Measurements from ENCODE around the gene CPNE8. TPM values are rescaled to one million over a fixed set of nuclear protein-coding genes. Genes with fewer than 3 reads are reported as not detected.

The CPNE8 gene
- total RNA-seq, 3 donors from 2014 or later: 11.3 to 29.8 (median 28.3) TPM

DNA sequence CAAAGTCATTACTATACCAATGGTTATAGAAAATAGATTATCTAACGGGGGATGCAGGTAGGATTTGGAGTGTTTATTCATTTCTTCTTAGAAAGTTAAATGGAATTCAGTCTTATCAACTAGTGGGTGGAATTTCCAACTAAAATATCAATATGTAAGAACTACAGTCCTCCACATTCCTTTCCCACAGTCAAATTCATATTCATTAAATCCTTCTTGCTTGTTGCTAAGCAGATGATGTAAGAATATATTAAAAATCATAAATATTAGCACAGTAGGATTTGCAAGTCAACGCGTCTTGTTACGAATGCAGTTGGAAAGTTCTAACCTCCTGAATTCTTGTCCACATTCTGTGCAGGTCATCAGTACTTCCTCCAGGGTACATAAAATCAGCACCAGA is 259.2 kb downstream of the CPNE8 start:
- DNase-seq (ENCODE audit: low spot score in 2 of 2): no peak
- intact Hi-C loops (cut with DNase I; ENCODE audit: low total_unique reads): no loop called here

GRCh38 chr12:38639625-38640024 is 265.8 kb downstream of the CPNE8 start:
- Histone ChIP-seq H3K4me1 (no peaks in the 10 kb centered on the region), H3K27me3 (no peaks in the 10 kb centered on the region), H3K36me3 (no peaks in the 10 kb centered on the region), H3K4me3 (no peak overlapping the region), H3K27ac (no peak overlapping the region), H3K9me3 (no peaks in the 10 kb centered on the region)
- DNase-seq (ENCODE audit: low spot score in 2 of 2): no peak
- intact Hi-C loops (cut with DNase I; ENCODE audit: low total_unique reads): no loop called here
- no peak for TF ChIP-seq POLR2AphosphoS5 (IDR thresholded peaks at IDR 0.05)
- TF ChIP-seq CTCF (IDR thresholded peaks at IDR 0.05): no peak
- no peak for TF ChIP-seq POLR2A (IDR thresholded peaks at IDR 0.05)

More for the DNA sequence above, 259.2 kb downstream of the CPNE8 start:
- Histone ChIP-seq H3K9me3 (no peaks in the 10 kb centered on the region), H3K27me3 (no peaks in the 10 kb centered on the region), H3K4me1 (no peaks in the 10 kb centered on the region), H3K36me3 (no peaks in the 10 kb centered on the region), H3K4me3 (no peak overlapping the region), H3K27ac (no peak overlapping the region)
- TF ChIP-seq POLR2AphosphoS5 (IDR thresholded peaks at IDR 0.05) (no peak), CTCF (IDR thresholded peaks at IDR 0.05) (no peak), POLR2A (IDR thresholded peaks at IDR 0.05) (no peak)

DNA sequence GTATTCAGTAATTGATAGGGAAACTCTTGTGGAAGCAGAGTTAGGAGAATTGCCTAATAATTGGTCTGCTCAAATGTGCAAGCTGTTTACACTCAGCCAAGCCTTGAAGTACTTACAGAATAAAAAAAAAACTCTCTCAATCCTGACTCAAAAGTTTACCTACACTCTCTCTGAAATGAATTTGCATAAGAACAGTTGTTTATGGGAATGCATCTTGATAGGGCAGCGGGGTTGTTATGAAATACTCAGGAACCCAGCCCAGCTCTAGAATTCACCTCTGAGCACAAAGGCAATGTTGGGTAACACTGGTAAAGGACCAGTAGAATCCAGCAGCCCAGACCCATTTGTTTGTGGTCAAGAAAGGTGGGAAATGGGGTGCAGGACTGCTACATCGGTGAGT is 267.0 kb downstream of the CPNE8 start:
- intact Hi-C loops (cut with DNase I; ENCODE audit: low total_unique reads): no loop called here

GRCh38 chr12:38633511-38633910 is 271.9 kb downstream of the CPNE8 start:
- Histone ChIP-seq H3K4me1 (no peaks in the 10 kb centered on the region), H3K4me3 (no peak overlapping the region), H3K9me3 (no peaks in the 10 kb centered on the region), H3K27ac (no peak overlapping the region), H3K27me3 (no peaks in the 10 kb centered on the region), H3K36me3 (no peaks in the 10 kb centered on the region)
- DNase-seq (ENCODE audit: low spot score in 2 of 2): no peak
- TF ChIP-seq POLR2A (IDR thresholded peaks at IDR 0.05) (no peak), CTCF (IDR thresholded peaks at IDR 0.05) (no peak), POLR2AphosphoS5 (IDR thresholded peaks at IDR 0.05) (no peak)
- intact Hi-C loops (cut with DNase I; ENCODE audit: low total_unique reads): no loop called here

More for the DNA sequence above, 267.0 kb downstream of the CPNE8 start:
- Histone ChIP-seq H3K9me3 (no peaks in the 10 kb centered on the region), H3K4me1 (no peaks in the 10 kb centered on the region), H3K4me3 (no peak overlapping the region), H3K27ac (no peak overlapping the region), H3K36me3 (no peaks in the 10 kb centered on the region), H3K27me3 (no peaks in the 10 kb centered on the region)
- no peak for DNase-seq (ENCODE audit: low spot score in 2 of 2)
- TF ChIP-seq POLR2A (IDR thresholded peaks at IDR 0.05): no peak
- no peak for TF ChIP-seq POLR2AphosphoS5 (IDR thresholded peaks at IDR 0.05)
- TF ChIP-seq CTCF (IDR thresholded peaks at IDR 0.05): no peak

GRCh38 chr12:38629064-38629463 is 276.3 kb downstream of the CPNE8 start:
- H3K36me3 ChIP-seq: no peaks in the 10 kb centered on the region
- H3K27ac ChIP-seq: no peak overlapping the region
- no peak for DNase-seq (ENCODE audit: low spot score in 2 of 2)
- H3K4me1 ChIP-seq: no peaks in the 10 kb centered on the region
- H3K4me3 ChIP-seq: no peak overlapping the region
- TF ChIP-seq POLR2AphosphoS5 (IDR thresholded peaks at IDR 0.05): no peak
- no peak for TF ChIP-seq CTCF (IDR thresholded peaks at IDR 0.05)
- no peak for TF ChIP-seq POLR2A (IDR thresholded peaks at IDR 0.05)
- intact Hi-C loops (cut with DNase I; ENCODE audit: low total_unique reads): no loop called here
- H3K27me3 ChIP-seq: no peaks in the 10 kb centered on the region
- H3K9me3 ChIP-seq: no peaks in the 10 kb centered on the region
